Measurements from ENCODE around the gene APCDD1. TPM values are rescaled to one million over a fixed set of nuclear protein-coding genes. Genes with fewer than 3 reads are reported as not detected.

Gene APCDD1
- total RNA-seq, 1 donor from 2014 or later, result 171 TPM

DNA sequence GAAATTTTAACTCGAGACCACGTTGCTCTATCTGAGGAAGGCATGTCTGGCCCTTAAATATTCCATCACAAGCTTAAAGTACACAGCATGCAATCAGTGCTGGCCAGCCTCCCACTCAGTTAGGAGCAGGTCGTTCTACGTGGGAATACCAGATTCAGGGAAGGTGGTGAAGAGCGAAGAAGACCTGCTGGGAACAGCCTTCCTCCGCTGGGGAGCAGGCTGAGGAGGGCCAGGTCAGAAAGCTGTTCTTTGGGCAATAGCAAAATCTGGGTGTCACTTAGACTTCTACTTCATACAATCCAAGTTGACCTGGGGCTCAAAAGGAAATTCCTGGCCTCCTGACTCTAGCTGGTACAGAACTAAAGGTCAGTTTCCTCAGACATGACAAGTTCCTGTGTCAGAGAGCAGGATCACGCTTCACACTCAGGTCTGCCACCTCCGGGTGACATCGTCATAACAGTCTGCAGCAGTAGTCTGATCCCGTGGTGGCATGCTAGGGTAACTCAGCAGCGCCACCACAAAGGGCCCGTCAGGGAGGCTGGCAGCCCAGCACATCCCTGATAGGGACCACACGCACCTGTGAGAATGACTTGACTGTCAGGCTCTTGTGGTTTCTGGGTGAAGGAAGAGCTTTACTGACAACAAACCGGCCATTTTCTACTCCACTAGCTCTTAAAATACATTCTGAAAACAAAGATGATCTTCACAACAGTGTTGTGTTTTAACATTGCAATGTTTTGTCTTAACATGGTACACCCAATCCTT lies 36.1 kb downstream of the APCDD1 start:
- DNase-seq, result no peak
- H3K4me1 Mint-ChIP-seq (ENCODE audit: low read depth, unreplicated experiment), result no peaks in the 10 kb centered on the region
- H3K36me3 Mint-ChIP-seq (ENCODE audit: unreplicated experiment), result peaks cover 16% of the 10 kb centered on the region
- TF ChIP-seq, protein P1, sequence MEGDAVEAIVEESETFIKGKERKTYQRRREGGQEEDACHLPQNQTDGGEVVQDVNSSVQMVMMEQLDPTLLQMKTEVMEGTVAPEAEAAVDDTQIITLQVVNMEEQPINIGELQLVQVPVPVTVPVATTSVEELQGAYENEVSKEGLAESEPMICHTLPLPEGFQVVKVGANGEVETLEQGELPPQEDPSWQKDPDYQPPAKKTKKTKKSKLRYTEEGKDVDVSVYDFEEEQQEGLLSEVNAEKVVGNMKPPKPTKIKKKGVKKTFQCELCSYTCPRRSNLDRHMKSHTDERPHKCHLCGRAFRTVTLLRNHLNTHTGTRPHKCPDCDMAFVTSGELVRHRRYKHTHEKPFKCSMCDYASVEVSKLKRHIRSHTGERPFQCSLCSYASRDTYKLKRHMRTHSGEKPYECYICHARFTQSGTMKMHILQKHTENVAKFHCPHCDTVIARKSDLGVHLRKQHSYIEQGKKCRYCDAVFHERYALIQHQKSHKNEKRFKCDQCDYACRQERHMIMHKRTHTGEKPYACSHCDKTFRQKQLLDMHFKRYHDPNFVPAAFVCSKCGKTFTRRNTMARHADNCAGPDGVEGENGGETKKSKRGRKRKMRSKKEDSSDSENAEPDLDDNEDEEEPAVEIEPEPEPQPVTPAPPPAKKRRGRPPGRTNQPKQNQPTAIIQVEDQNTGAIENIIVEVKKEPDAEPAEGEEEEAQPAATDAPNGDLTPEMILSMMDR (IDR thresholded peaks at IDR 0.05; ENCODE audit: partially characterized antibody, unreplicated experiment), result no peak
- H3K27me3 Mint-ChIP-seq (ENCODE audit: unreplicated experiment), result peaks cover 3% of the 10 kb centered on the region
- no peak overlapping the region for H3K4me3 Mint-ChIP-seq (ENCODE audit: unreplicated experiment)
- H3K27ac Mint-ChIP-seq (ENCODE audit: unreplicated experiment), result no peak overlapping the region
- H3K9me3 Mint-ChIP-seq (ENCODE audit: unreplicated experiment), result no peaks in the 10 kb centered on the region

DNA sequence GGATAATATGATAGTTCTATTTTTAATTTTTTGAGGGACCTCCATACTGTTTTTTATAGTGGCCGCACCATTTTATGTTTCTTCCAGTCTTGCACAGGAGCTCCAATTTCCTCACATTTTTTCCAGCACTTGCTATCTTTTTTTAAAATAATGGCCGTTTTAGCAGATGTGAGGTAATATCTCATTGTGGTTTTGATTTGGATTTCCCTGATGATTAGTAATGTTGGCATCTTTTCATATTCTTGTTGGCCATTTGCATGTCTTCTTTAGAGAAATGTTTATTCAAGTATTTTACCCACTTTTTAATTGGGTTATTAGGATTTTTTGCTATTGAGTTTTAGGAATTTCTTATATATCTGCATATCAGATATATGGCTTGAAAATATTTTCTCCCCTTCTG lies 41.5 kb downstream of the APCDD1 start:
- no peaks in the 10 kb centered on the region for H3K9me3 Mint-ChIP-seq (ENCODE audit: unreplicated experiment)
- TF ChIP-seq, protein P1 (IDR thresholded peaks at IDR 0.05; ENCODE audit: partially characterized antibody, unreplicated experiment), result no peak
- DNase-seq, result no peak
- no peak overlapping the region for H3K27ac Mint-ChIP-seq (ENCODE audit: unreplicated experiment)
- H3K4me3 Mint-ChIP-seq (ENCODE audit: unreplicated experiment), result no peak overlapping the region
- peaks cover 1% of the 10 kb centered on the region for H3K27me3 Mint-ChIP-seq (ENCODE audit: unreplicated experiment)
- no peaks in the 10 kb centered on the region for H3K4me1 Mint-ChIP-seq (ENCODE audit: low read depth, unreplicated experiment)
- H3K36me3 Mint-ChIP-seq (ENCODE audit: unreplicated experiment), result peaks cover 5% of the 10 kb centered on the region

DNA sequence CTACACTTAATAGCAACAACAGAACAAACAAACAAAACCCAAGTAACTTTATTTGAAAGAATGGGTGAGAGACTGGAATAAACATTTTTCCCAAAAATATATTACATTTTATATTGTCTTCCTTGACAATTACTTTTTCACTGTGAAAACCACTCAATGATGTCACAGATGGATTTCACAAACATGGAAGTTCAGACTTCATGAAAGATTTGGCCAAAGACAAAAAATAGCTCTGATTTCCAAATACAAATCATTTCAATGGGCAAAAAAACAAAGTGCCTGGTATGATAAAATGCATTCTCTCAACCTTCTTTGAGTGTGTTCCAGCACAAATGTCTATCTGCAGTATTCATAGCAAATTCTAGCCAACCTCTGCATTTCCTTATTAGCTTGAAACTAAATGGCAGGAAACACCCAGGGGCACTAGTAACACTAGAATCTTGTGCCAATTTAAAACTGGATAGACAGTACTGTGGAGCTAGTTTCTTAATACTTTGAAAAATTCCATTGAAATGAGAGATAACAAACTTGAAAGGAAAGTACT lies 42.8 kb downstream of the APCDD1 start:
- TF ChIP-seq, protein P1 (IDR thresholded peaks at IDR 0.05; ENCODE audit: partially characterized antibody, unreplicated experiment), result no peak
- Mint-ChIP-seq H3K4me3 (ENCODE audit: unreplicated experiment) (no peak overlapping the region), H3K27me3 (ENCODE audit: unreplicated experiment) (no peaks in the 10 kb centered on the region), H3K36me3 (ENCODE audit: unreplicated experiment) (peaks cover 5% of the 10 kb centered on the region), H3K27ac (ENCODE audit: unreplicated experiment) (no peak overlapping the region), H3K4me1 (ENCODE audit: low read depth, unreplicated experiment) (no peaks in the 10 kb centered on the region), H3K9me3 (ENCODE audit: unreplicated experiment) (no peaks in the 10 kb centered on the region)
- DNase-seq, result no peak

DNA sequence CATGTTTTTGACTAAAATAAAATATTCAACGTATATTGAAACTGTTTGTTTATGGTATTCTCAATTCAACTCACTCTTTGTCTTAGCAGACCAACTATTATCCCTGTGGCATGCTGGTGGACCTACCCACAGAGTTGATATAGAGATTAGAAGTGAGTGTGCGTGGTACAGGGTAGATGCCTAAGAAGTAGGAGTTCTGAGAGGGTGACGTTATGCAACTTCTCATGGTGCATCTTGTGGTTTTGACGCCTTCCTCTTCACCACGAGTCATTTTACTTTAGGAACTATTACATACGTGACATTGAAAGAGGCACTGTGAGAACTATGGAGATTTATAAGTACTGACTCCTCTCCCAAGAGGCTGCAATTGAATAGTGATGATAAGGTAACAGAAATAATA lies 44.8 kb downstream of the APCDD1 start:
- Mint-ChIP-seq H3K27ac (ENCODE audit: unreplicated experiment) (no peak overlapping the region), H3K36me3 (ENCODE audit: unreplicated experiment) (no peaks in the 10 kb centered on the region), H3K9me3 (ENCODE audit: unreplicated experiment) (no peaks in the 10 kb centered on the region), H3K4me1 (ENCODE audit: low read depth, unreplicated experiment) (no peaks in the 10 kb centered on the region), H3K27me3 (ENCODE audit: unreplicated experiment) (no peaks in the 10 kb centered on the region), H3K4me3 (ENCODE audit: unreplicated experiment) (no peak overlapping the region)
- DNase-seq, result no peak
- TF ChIP-seq, protein P1 (IDR thresholded peaks at IDR 0.05; ENCODE audit: partially characterized antibody, unreplicated experiment), result no peak

DNA sequence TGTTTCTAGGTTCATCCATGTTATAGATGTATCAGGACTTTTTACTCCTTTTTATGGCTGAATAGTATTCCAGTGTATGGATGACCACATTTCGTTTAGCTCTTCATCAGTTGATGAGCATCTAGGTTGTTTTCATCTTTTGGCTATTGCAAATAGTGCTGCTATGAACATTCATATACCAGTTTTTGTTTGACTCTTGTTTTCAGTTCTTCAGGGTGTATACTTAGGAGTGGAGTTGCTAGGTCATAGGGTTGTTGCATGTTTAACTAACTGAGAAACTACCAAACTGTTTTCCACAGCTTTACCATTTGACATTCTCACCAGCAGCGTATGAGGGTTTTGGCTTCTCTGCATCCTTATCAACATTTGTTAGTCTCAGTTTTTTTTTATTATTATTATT lies 45.6 kb downstream of the APCDD1 start:
- Mint-ChIP-seq H3K36me3 (ENCODE audit: unreplicated experiment) (peaks cover 5% of the 10 kb centered on the region), H3K4me3 (ENCODE audit: unreplicated experiment) (no peak overlapping the region), H3K4me1 (ENCODE audit: low read depth, unreplicated experiment) (no peaks in the 10 kb centered on the region), H3K27ac (ENCODE audit: unreplicated experiment) (no peak overlapping the region), H3K27me3 (ENCODE audit: unreplicated experiment) (no peaks in the 10 kb centered on the region), H3K9me3 (ENCODE audit: unreplicated experiment) (peaks cover 2% of the 10 kb centered on the region)
- DNase-seq, result no peak
- TF ChIP-seq, protein P1 (IDR thresholded peaks at IDR 0.05; ENCODE audit: partially characterized antibody, unreplicated experiment), result no peak
